NCI-H2107 (cell line): ENCODE measurements around the gene NR2F2.

ENCODE experiments used
- DNase-seq: peaks from one replicate; lab custom pipeline; 2025; lab: John Stamatoyannopoulos, UW

Gene NR2F2

DNA sequence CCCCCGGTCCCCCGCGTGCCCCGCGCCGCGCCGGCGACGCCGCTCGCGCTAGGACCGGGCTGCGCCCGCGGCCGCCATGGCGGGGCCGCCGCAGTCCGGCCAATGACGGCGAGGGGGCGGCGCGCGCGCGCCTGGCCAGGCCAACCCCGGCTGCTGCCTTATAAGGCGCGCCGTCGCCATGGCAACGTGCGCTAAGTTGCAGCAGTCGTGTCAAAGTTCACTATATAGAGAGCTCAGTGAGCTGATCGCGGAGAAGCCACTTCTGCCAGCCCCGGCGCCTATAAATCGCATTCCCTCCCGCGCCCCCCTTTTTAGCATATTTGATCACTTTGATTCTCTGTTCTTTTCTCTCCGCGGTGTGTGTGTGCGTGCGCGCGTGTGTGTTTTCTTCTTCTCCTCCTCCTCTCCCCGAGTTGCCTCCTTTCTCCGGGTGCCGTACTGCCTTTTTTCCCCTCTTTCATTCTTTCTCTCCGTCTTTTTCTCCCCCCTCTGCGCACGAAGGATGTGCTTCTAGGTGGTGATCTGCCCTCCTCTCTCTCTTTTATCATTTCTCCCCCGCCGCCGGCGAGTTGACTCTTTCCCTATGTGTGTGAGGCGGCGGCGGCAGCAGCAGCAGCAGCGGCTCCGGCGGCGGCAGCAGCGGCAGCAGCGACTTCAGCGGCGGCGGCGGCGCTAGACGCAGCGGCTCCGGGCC lies at the start of gene NR2F2:
Gene NR2F2, plus strand, starts transcription at position 251 of the 694 bp plus-strand sequence. CDS start 1,406 bp downstream, outside the sequence.
- peak; percentile 63 for DNase-seq

DNA sequence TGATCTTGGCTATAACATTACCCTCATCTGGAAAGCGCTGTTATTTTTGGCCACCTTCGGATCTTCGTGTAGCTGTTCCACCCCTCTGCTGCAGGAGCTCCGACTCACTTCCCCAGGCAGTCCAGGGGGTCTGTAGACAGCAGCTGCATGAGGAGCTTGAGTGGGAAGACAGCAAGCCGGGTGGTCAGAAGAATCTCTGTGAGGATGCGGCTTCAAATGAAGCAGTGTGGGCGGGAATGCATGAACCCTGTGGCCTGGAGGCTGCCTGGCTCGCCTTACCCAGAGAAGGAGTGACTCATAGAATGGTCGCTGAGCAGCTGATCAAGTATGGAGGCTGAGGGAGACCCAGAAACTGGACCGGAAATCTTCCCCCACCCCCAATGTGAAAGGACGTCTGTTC lies 45.2 kb upstream of the NR2F2 start:
- no peak for DNase-seq

DNA sequence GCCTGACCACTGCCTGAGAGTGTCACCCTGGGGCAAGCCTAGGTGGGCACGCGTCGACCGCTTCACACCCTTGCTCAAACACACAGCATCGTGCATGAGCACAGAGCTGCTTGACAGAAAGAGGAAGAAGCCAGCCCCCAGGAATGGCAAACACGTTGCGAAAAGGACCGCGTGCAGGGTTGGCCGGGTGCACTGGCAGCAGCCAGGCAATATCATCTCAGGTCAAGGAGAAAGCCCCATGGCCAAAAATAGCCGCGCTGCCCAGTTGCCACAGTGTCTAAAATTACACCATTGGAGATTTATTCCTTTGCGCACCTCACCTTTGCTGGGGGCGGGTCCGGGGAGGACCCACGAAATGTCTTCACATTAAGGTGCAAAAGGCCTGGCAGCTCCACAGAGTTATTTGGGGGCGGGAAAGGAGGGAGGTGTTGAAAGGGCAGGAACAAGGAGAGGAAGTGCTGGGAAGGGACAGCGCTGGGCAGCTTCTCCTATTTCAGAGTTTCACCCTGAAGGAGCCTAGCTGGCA lies 44.7 kb upstream of the NR2F2 start:
- no peak for DNase-seq

DNA sequence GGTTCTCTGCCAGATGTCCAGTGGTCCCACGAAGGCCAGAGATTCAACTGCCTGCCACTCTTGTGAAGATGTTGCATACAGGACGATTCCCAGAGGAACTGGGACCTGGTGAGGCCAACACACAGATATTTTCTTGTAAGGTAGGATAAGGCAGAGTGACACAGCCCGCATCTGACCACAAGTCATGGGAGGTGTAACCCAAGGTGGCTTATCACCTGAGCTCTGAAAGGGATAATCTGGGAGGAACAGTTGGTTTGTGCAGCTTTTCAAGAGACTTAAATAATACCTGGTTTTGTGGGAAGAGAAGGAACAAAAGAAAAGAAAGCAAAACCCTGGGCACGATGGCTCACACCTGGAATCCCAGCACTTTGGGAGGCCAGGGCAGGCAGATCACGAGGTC lies 39.8 kb upstream of the NR2F2 start:
- DNase-seq, result no peak

DNA sequence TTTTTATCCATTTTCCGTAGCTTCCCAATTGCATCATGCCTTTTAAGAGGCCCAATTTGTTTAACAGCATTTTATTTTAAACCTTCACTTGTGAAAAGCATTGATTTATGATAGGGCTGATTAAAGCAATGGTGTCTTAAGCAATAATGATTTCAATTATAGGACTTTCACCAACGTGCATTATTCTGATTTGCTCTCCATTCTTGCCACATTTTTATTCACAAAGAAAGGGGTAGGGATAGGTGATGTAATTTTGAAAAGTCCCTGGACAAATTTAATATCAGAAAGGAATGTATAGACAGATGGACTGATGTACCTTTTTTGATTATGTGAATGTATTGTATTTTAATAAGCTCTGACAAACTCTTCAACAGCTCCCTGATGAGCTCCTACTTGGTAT lies 37.9 kb upstream of the NR2F2 start:
- no peak for DNase-seq

DNA sequence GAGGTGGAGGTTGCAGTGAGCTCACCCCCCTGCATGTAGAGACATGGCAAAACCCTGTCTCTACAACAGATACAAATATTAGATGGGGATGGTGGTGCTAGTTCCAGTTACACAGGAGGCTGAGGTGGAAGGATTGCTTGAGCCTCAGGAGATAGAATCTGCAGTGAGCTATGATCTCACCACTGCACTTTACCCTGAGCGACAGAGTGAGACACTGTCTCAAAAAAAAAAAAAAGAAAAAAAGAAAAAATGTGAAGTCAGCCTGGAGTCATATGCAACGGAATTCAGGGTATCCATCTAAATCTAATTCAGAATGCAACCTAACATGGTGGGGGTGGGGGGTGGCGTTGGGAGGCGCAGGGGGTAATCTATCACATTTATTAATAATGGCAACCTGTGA lies 37.1 kb upstream of the NR2F2 start:
- DNase-seq, result no peak

DNA sequence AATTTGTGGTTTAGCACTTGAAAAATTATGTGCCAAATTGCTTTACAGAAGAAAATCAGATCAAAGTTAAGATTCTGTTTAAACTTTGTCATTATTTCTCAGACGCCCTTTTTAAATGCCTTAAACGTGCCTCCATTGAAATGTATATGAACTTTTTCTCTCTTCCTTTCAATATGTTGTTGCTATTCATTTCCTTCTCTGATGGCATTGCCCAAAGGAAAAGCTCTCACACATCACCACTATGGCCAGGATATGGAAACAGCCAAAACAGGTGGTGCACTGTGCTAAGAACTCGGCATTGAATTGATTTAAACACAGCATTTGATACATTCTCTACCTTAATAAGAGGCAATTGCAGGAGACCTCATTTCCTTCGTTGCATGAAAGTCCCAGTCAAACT lies 35.7 kb upstream of the NR2F2 start:
- DNase-seq, result no peak

DNA sequence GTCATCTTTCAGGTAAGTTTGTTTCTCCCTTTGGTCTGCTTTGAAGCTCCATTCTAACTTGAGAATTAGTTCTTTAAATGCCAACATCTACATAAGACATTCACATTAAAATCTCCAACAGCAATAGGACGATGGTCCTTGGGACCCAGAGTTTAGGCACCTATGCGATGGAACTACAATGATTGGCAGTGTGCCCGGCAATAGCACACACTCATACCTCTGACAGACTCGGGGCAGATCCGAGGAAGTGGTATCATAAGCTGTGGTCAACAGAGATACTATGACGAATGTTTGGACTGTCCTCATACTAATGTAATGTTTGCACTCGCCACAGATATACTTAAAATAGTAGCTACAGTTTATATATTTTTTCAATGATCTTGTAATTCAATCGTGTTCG lies 34.2 kb upstream of the NR2F2 start:
- no peak for DNase-seq

DNA sequence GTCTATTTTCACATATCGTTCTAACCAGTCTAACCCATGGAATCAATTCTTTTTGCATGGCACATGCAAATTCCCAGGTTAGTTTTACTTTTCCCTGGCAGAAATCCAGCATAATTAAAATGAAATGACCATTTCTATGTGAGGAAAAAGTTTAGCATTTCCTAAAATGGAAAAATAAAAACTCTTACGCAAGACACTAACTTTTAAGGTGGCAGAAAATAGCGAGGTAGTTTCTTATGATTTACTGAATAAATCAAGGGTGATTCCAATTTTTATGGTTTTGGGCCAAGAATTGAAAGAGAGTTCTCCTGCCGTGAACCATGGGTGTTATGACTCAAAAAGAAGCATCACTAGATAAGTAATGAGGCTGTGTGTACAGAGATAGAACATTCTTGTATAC lies 32.7 kb upstream of the NR2F2 start:
- DNase-seq, result no peak

DNA sequence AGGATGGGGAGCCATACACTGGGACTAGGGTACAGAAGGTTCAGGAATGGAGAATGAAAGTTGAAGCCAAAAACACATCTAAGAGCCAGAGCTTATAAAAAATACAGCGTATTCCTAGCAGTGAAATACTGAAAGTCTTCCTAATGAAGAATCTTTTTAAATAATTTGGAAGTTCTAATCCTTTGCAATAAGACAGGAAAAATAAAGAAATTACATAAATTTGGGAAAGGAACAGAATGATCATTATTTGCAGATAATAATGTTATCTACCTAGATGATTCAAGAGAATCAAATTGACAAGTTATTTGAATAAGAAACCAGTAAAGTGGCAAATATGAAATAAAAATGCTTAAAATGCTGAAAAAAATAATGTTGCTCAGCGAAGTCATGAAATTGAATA lies 32.3 kb upstream of the NR2F2 start:
- no peak for DNase-seq

DNA sequence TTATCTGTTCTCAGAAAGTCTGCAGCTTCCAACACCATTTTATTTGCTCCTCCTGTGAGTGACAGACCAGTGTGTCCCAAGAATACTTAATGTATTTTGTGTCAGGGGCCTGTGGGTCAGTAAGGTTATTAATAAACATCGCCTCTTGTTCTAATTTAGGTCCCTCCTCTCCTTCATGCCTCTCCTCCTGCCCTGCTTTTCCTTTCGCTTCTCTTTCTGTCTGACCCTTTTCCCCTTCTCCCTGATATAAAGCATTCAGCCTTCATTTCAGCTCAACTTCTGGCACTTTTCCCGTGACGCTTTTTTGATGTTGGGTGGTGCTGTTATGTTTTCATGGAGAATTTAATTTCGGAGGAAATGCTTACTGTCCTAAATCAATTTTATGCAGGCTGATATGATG lies 29.7 kb upstream of the NR2F2 start:
- DNase-seq, result no peak

DNA sequence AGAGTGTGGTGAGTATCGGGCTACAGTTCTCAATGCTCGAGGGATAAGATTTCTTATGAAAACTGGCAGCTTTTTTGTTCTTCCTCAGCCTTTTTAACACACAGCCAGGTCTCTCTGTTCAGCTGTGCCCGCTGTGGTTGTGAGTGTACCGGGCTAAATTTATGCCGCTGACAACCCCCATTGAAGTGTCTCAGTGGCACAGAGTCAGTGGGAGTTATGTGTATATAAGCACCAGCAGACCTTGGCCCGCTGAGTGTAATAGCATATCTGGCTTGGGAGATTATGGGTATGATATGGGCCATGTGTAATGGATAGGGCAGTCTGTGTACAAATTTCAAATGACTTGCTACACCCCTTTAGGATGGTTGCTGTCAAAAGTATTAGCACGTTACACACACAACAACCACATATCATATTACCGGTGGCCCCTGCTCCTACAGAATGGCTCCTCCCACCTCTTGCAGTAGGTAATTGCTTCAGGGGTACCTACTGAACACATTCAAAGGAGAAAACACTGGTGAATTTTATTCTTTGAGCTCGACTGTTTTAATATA lies 26.9 kb upstream of the NR2F2 start:
- no peak for DNase-seq

DNA sequence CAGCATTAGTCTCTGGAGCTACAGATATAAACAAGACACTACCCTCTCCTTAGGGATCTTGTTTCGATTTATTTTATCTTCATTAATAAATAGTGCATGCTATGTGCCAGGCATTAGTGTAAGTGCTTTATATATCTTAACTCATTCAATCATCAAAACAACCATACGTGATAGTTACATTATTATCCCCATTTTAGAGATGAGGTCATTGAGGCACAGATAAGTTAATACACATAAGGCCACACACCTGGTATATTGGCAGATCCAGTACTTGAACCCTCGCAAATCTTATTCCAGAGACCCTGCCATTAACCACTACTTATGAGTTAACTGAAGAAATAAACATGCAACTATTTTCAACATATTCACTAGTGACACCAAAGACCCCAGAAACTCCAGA lies 25.7 kb upstream of the NR2F2 start:
- no peak for DNase-seq

DNA sequence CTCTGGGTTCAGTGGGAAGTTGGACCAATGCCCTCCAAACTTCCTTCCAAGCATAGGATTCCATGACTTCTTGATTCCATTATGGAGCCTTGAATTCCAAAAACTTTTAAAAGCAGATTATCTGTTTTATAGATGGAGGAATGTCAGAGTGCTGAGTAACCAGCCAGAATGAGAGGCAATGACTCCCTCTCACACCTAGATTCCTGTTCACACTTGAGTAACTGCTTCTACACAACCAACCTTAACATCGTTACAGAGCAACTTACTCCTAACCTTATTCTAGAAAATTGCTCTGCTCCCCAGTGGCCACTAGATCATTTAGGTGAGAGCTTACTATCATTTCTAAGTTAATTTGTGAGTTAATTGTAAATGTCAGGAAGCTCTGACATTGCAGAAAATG lies 24.2 kb upstream of the NR2F2 start:
- DNase-seq, result no peak

DNA sequence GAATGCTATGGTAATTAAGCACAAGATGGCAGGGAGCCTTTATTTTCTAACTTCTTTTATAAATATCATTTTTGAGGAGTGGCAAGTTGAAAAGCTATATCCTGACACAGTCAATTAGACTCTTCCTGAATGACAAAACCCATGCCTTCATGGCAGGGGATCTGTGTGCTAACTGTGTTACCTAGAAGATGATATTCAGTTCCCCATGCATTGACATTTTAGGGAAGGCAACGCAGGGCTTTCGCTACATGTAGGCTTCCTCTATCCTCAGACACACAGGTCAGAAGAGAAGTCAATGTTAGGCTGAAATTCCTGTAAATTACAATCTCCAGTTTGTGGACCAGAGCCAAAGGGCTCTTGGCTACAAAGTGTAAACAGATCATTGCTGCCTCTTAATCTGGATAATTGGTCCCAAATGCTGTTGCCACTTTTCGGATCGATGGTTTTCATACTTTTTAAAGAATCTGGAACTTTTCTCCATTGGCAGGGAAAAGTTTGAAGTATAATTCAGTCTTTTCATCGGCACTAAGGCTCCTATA lies 22.6 kb upstream of the NR2F2 start:
- no peak for DNase-seq

DNA sequence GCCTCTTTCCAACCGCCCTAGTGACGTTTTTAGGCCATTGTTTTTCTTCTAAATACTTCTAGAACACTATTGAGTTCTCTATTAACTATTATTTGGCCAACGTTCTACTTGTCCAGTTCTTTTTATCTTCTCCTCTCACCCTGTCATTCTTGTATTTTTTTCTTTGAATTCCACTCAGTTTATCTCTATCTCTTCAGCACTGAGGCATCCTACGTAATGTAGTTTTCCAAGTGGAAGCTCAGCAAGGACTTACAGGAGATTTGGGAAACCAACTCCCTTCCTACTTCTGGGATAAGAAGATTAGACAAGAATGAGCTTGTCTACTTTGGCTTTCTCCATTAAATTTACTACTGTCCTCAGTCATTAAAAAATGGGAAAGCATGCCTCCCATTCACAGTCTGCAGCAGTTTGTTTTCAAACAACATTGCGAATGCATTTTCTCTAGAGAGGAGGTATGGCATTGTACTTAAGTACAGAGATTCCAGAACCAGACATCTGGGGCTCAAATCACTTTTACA lies 21.3 kb upstream of the NR2F2 start:
- no peak for DNase-seq

DNA sequence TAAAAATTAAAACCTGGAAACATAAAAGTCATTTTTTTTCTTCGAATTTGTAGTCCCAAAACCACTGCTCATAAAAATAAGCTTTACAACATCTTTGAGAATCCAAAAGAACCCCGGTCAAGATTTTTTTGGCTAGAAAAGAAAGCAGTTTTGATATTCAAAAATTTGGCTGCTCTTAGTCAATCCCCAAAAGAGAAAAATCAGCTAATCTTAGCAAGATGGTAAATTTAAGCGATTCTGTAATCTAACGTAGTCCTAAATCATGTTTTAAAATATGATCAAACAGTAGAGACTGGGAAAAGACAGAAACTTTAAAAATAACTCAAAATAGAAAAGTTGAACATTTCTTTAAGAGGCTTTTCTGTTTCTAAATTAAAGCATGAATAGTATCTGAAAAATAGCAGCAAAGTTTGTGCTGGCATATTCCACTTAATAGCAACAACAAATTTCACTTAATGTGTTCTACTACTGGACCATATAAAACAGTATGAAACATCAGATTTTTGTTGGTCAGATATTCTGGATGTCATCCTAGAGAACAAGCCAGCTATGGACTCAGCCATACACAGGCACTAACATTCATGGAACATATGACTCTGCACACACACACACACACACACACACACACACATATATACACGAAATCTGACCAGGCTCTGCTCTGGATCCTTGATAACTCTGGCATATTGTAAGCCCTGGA lies 19.1 kb upstream of the NR2F2 start:
- no peak for DNase-seq

DNA sequence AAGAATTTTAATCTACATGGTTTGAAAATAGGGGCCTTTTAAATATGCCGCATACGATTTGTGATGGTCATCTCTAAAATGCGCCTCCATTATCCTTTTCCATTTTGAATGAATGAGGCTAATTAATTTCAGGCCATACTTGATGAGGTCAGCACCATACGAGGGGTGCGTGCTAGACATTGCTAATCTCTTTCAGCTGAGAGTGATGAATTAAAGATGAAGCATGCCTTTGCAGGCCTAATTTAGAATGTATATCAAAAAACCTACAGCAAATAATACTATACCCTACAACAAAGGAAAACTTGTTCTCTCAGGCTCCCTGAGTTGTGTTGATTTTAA lies 18.6 kb upstream of the NR2F2 start:
- DNase-seq, result no peak

DNA sequence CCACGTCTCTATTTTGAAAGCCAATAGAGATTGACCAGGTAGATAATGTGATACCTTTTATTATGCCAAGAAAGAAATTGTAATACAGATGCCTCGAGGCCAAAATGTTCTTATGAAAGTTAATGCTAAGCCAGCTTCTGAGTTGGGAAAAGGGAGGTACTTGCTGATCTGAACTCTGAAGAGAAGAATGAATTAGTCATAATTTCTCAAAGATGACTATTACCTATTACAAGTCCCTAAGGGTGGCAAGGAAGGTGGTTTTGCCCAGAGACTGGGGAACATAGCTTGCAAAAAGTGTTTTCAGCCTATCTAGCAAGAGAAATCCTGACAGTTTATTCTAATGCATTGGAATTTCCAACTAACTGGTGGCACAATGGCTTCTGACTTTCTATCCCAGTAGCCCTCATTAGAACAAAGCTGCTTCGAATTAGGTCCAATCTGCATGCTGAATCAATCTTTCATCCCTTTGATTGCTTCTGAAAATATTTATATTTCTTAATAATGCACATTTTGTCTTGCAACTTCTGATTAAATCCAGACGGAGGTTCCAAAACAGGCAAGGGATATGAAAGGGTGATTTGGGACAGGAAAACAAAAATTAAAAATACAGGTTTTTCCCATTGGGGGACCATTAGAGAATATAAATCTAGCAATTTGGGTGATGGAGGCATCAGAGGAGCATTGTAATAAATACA lies 17.7 kb upstream of the NR2F2 start:
- DNase-seq, result no peak

DNA sequence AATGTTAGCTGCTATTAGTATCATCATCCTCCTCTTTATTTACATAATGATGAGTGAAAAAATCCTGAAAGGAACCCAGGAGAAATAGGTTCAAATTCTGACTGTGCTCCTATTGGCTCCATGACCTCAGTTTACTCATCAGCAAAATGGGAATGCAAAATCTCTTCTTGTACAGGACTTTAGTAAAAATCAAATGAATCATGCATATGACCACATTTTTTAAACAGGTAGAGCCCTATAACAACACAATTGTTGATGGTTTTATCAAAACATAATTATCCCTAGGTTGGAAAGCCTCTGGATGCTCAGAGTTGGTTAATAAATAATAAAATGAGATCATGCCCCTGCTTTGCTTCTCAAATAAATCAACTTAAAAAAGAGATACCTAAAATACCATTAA lies 16.0 kb upstream of the NR2F2 start:
- DNase-seq, result no peak

DNA sequence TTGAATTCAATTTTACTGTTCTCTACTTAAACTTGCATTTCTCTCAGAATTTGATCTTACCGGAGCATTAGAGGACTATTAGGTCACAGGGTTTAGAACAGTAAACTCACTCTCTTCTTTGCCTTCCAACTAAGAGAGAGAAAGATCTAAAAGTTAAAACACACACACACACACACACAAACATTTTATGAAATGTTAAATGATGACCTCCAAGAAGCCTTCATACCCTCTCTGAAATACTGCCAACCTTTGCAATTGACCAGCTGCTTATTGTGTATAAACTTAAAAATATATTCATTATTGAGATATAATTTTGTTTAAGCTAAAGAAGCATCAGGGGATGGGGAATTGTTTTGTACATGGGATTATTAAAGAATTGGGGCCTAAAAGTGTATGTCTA lies 15.5 kb upstream of the NR2F2 start:
- no peak for DNase-seq

DNA sequence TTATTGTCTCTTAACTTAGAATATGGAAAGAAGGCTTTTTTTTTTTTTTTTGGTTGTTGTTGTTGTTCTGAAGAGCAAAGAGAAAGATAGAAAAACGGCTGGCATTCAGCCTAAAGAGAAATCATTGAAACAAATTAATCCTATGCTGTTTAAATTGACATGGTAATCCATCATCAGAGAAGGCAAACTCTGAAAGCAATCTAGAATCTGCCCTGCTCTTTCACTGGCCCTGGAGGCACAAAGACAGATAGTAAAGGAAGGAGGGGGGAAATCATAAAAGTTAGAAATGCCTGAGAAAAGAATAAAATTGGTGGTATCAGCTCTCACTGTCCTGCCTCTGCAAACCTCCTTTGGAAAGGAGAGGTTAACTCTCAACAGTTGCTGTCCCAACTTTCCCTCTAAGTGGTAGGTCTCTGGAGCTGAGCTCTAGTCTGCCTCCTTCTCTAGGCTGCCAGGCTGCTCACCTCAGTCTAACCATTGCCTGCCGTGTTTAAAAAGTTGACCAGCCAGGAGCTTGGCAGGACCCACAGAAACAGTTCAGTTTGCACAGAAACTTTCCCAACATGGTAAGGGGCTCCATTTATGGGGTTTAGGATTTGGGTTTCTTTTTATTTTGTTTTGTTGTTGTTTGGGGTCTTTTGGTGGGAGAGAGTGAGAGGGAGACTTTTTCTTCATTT lies 13.4 kb upstream of the NR2F2 start:
- DNase-seq, result no peak
